Loucy (cell line): Measurements from ENCODE around the gene JAGN1.

Source experiments
- CTCF ChIP-seq: fragments of 200-600 bp; sonication (generic); conservative IDR thresholded peaks from 2 replicates; pipeline ENCODE4 v1.5.1; 2014; ENCODE audit warnings: mild to moderate bottlenecking, antibody characterized with exemption, low read length
- EZH2phosphoT487 ChIP-seq: fragments of 200-600 bp; IDR thresholded peaks from 2 replicates; pipeline ENCODE4 v1.6.1; 2018; ENCODE audit warnings: antibody characterized with exemption, mild to moderate bottlenecking, moderate library complexity, borderline replicate concordance

GRCh38 chr3:9862391-9863057, 27.9 kb upstream of the JAGN1 start:
- TF ChIP-seq EZH2phosphoT487 (no peak), CTCF (no peak)
